BLaER1 (cell line): Measurements from ENCODE around the gene DPYSL4.

Experiments used
- H3K27ac ChIP-seq: shearing (Covaris generic); formaldehyde crosslinking; 2 replicates; pipeline ENCODE4 v1.8.1; 2022
- H3K27me3 ChIP-seq: shearing (Covaris generic); formaldehyde crosslinking; 2 replicates; pipeline ENCODE4 v1.8.1; 2022
- H3K36me3 ChIP-seq: shearing (Covaris generic); formaldehyde crosslinking; 2 replicates; pipeline ENCODE4 v1.8.1; 2022
- H3K4me1 ChIP-seq: shearing (Covaris generic); formaldehyde crosslinking; 2 replicates; pipeline ENCODE4 v1.8.1; 2022
- H3K4me2 ChIP-seq: shearing (Covaris generic); formaldehyde crosslinking; 2 replicates; pipeline ENCODE4 v1.8.1; 2022
- H3K4me3 ChIP-seq: shearing (Covaris generic); formaldehyde crosslinking; 2 replicates; pipeline ENCODE4 v1.8.1; 2022
- H3K9ac ChIP-seq: shearing (Covaris generic); formaldehyde crosslinking; 2 replicates; pipeline ENCODE4 v1.8.1; 2022
- H3K9me3 ChIP-seq: shearing (Covaris generic); formaldehyde crosslinking; 2 replicates; pipeline ENCODE4 v1.8.1; 2022
- H4K20me1 ChIP-seq: shearing (Covaris generic); formaldehyde crosslinking; 2 replicates; pipeline ENCODE4 v1.8.1; 2022
- Cebpa-rat ChIP-seq: shearing (Covaris generic); IDR thresholded peaks from 2 replicates; pipeline ENCODE4 v1.8.1; 2022

Gene DPYSL4

GRCh38 chr10:132243626-132244025 lies 56.9 kb downstream of the DPYSL4 start:
- no peak overlapping the region for H3K9ac ChIP-seq
- no peaks in the 10 kb centered on the region; the same call in 1 of the 2 replicates for H3K27me3 ChIP-seq
- H4K20me1 ChIP-seq, result no peaks in the 10 kb centered on the region; the same call in 1 of the 2 replicates
- no peaks in the 10 kb centered on the region for H3K9me3 ChIP-seq
- H3K4me1 ChIP-seq, result peaks cover 66% of the 10 kb centered on the region
- no peak for TF ChIP-seq Cebpa-rat
- H3K4me2 ChIP-seq, result peak overlapping the region; percentile 11
- no peak overlapping the region for H3K4me3 ChIP-seq
- no peak overlapping the region for H3K27ac ChIP-seq
- no peaks in the 10 kb centered on the region for H3K36me3 ChIP-seq

GRCh38 chr10:132245056-132245455 lies 58.3 kb downstream of the DPYSL4 start:
- Histone ChIP-seq H3K9me3 (no peaks in the 10 kb centered on the region), H3K4me3 (no peak overlapping the region), H3K27me3 (no peaks in the 10 kb centered on the region; the same call in 1 of the 2 replicates), H3K36me3 (no peaks in the 10 kb centered on the region), H3K9ac (no peak overlapping the region), H3K4me1 (peaks cover 62% of the 10 kb centered on the region), H3K4me2 (no peak overlapping the region), H3K27ac (no peak overlapping the region), H4K20me1 (no peaks in the 10 kb centered on the region; the same call in 1 of the 2 replicates)
- no peak for TF ChIP-seq Cebpa-rat

GRCh38 chr10:132246296-132246695 lies 59.5 kb downstream of the DPYSL4 start:
- TF ChIP-seq Cebpa-rat, result no peak
- H3K4me1 ChIP-seq, result peaks cover 58% of the 10 kb centered on the region
- no peaks in the 10 kb centered on the region; the same call in 1 of the 2 replicates for H3K27me3 ChIP-seq

GRCh38 chr10:132247943-132248342 lies 61.2 kb downstream of the DPYSL4 start:
- no peak overlapping the region for H3K27ac ChIP-seq
- H3K9ac ChIP-seq, result no peak overlapping the region

More at GRCh38 chr10:132246296-132246695, 59.5 kb downstream of the DPYSL4 start:
- Histone ChIP-seq H3K36me3 (no peaks in the 10 kb centered on the region), H3K27ac (no peak overlapping the region), H3K9me3 (no peaks in the 10 kb centered on the region), H4K20me1 (no peaks in the 10 kb centered on the region; the same call in 1 of the 2 replicates), H3K4me3 (no peak overlapping the region), H3K9ac (no peak overlapping the region), H3K4me2 (no peak overlapping the region)

GRCh38 chr10:132248455-132249225 lies 61.9 kb downstream of the DPYSL4 start:
- Histone ChIP-seq H3K4me2 (no peak overlapping the region), H3K4me3 (no peak overlapping the region), H3K36me3 (no peaks in the 10 kb centered on the region)

More at GRCh38 chr10:132247943-132248342, 61.2 kb downstream of the DPYSL4 start:
- TF ChIP-seq Cebpa-rat, result no peak
- H3K9me3 ChIP-seq, result no peaks in the 10 kb centered on the region
- H3K4me1 ChIP-seq, result peaks cover 53% of the 10 kb centered on the region
- no peak overlapping the region for H3K4me3 ChIP-seq
- 0 out of 2 replicates have a peak overlapping the region, but pooled peaks have one; percentile 28 for H3K4me2 ChIP-seq
- H4K20me1 ChIP-seq, result no peaks in the 10 kb centered on the region; the same call in 1 of the 2 replicates
- H3K36me3 ChIP-seq, result no peaks in the 10 kb centered on the region
- H3K27me3 ChIP-seq, result no peaks in the 10 kb centered on the region; the same call in 1 of the 2 replicates

GRCh38 chr10:132249226-132249724 lies 62.5 kb downstream of the DPYSL4 start:
- H3K4me1 ChIP-seq, result peaks cover 44% of the 10 kb centered on the region
- H3K4me2 ChIP-seq, result peak overlapping the region; percentile 69
- H3K9me3 ChIP-seq, result no peaks in the 10 kb centered on the region
- no peak overlapping the region for H3K9ac ChIP-seq
- H3K36me3 ChIP-seq, result no peaks in the 10 kb centered on the region
- no peak overlapping the region for H3K4me3 ChIP-seq
- H4K20me1 ChIP-seq, result no peaks in the 10 kb centered on the region; the same call in 1 of the 2 replicates
- H3K27ac ChIP-seq, result no peak overlapping the region
- H3K27me3 ChIP-seq, result no peaks in the 10 kb centered on the region; the same call in 1 of the 2 replicates
- no peak for TF ChIP-seq Cebpa-rat

More at GRCh38 chr10:132248455-132249225, 61.9 kb downstream of the DPYSL4 start:
- no peaks in the 10 kb centered on the region for H3K9me3 ChIP-seq
- H3K27ac ChIP-seq, result no peak overlapping the region
- H3K27me3 ChIP-seq, result no peaks in the 10 kb centered on the region; the same call in 1 of the 2 replicates
- no peaks in the 10 kb centered on the region; the same call in 1 of the 2 replicates for H4K20me1 ChIP-seq
- no peak for TF ChIP-seq Cebpa-rat
- H3K9ac ChIP-seq, result no peak overlapping the region
- peaks cover 50% of the 10 kb centered on the region for H3K4me1 ChIP-seq

- Histone ChIP-seq H3K9ac (0 out of 2 replicates have a peak overlapping the region, but pooled peaks have one; percentile 38), H3K27me3 (no peaks in the 10 kb centered on the region; the same call in 1 of the 2 replicates), H3K4me1 (peaks cover 45% of the 10 kb centered on the region), H3K36me3 (no peaks in the 10 kb centered on the region), H3K4me3 (no peak overlapping the region), H4K20me1 (no peaks in the 10 kb centered on the region; the same call in 1 of the 2 replicates), H3K27ac (no peak overlapping the region), H3K9me3 (no peaks in the 10 kb centered on the region), H3K4me2 (peak overlapping the region; percentile 69)
- TF ChIP-seq Cebpa-rat, result no peak
These were observed 63.2 kb downstream of the DPYSL4 start for GRCh38 chr10:132249824-132250375.

GRCh38 chr10:132250481-132251475 lies 64.0 kb downstream of the DPYSL4 start:
- Histone ChIP-seq H3K36me3 (no peaks in the 10 kb centered on the region), H3K9ac (no peak overlapping the region), H3K27me3 (no peaks in the 10 kb centered on the region), H4K20me1 (peaks cover 7% of the 10 kb centered on the region; the same call in 1 of the 2 replicates), H3K4me3 (no peak overlapping the region), H3K4me1 (peaks cover 53% of the 10 kb centered on the region), H3K9me3 (no peaks in the 10 kb centered on the region), H3K27ac (no peak overlapping the region), H3K4me2 (peak overlapping the region; percentile 69)
- TF ChIP-seq Cebpa-rat, result no peak

- Histone ChIP-seq H3K27me3 (no peaks in the 10 kb centered on the region), H3K9me3 (no peaks in the 10 kb centered on the region), H3K27ac (no peak overlapping the region), H3K9ac (no peak overlapping the region), H3K4me1 (peaks cover 57% of the 10 kb centered on the region), H3K4me3 (no peak overlapping the region), H4K20me1 (peaks cover 11% of the 10 kb centered on the region; the same call in 1 of the 2 replicates), H3K4me2 (no peak overlapping the region), H3K36me3 (no peaks in the 10 kb centered on the region)
- TF ChIP-seq Cebpa-rat, result no peak
These were observed 65.2 kb downstream of the DPYSL4 start for GRCh38 chr10:132251928-132252327.
